Neutrophil (primary cell): Measurements from ENCODE around the gene FAM240B.

ENCODE experiments used
- H3K27ac ChIP-seq: fragments of 200-600 bp; sonication (generic); 2 replicates; pipeline ENCODE4 v1.5.1; 2016; ENCODE audit warnings: mild to moderate bottlenecking, moderate library complexity
- H3K27me3 ChIP-seq: fragments of 200-600 bp; sonication (generic); 2 replicates; pipeline ENCODE4 v1.6.0; 2016; ENCODE audit warnings: mild to moderate bottlenecking
- H3K36me3 ChIP-seq: fragments of 200-600 bp; sonication (generic); 2 replicates; pipeline ENCODE4 v1.5.1; 2017
- H3K4me1 ChIP-seq, 2 experiments: fragments of 200-600 bp in 1 of 2; sonication (generic) in 1 of 2; 1 replicate in 1 of 2; 2 replicates in 1 of 2; pipeline versions ENCODE4 v1.5.1 to v1.6.1; 2013 to 2016; ENCODE audit warnings: low read depth in 1 of 2, low read length in 1 of 2, mild to moderate bottlenecking in 1 of 2, moderate library complexity in 1 of 2; ENCODE audit not compliant: control insufficient read depth in 1 of 2, insufficient read depth in 1 of 2
- H3K4me3 ChIP-seq, 2 experiments: fragments of 200-600 bp in 1 of 2; sonication (generic) in 1 of 2; 1 replicate in 1 of 2; 2 replicates in 1 of 2; pipeline ENCODE4 v1.5.1; 2013 to 2016; ENCODE audit warnings: low read depth in 1 of 2, low read length in 1 of 2, mild to moderate bottlenecking in 1 of 2, moderate library complexity in 1 of 2
- H3K9me3 ChIP-seq: fragments of 200-600 bp; sonication (generic); 2 replicates; pipeline ENCODE4 v1.5.1; 2016
- CTCF ChIP-seq: fragments of 200-600 bp; sonication (generic); IDR thresholded peaks from 2 replicates; pipeline ENCODE4 v1.5.1; 2016; ENCODE audit warnings: antibody characterized with exemption

Gene FAM240B

DNA sequence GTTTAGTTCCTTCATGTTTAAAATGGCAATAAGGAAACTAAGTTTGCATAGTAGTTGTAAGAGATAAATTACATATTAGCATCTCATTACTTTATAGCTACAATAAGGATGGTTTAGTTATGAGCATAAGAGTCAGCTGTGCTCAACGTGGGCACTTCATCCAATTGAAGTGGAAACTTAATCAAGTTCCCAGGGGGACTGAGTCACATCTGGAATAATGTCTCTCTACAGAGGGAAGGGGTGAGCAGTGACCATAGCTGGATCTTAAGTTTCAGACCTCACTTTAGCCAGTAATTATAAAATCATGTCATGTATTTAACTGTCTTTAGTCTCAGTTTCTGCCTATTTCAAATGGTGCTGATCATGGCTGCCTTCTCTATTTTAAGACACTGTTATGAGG lies 36.8 kb upstream of the FAM240B start:
- no peaks in the 10 kb centered on the region for H3K36me3 ChIP-seq
- H3K9me3 ChIP-seq = no peaks in the 10 kb centered on the region
- H3K27me3 ChIP-seq = peaks cover 5% of the 10 kb centered on the region
- no peaks in the 10 kb centered on the region for H3K4me1 ChIP-seq
- H3K27ac ChIP-seq = no peak overlapping the region
- no peak overlapping the region for H3K4me3 ChIP-seq
- TF ChIP-seq CTCF = no peak

GRCh38 chr9:38747941-38748340 lies 28.0 kb upstream of the FAM240B start:
- Histone ChIP-seq H3K4me3 (no peak overlapping the region), H3K9me3 (no peaks in the 10 kb centered on the region), H3K27me3 (peaks cover 3% of the 10 kb centered on the region), H3K27ac (no peak overlapping the region), H3K4me1 (no peaks in the 10 kb centered on the region), H3K36me3 (no peaks in the 10 kb centered on the region)
- no peak for TF ChIP-seq CTCF

GRCh38 chr9:38747067-38747466 lies 27.1 kb upstream of the FAM240B start:
- peaks cover 3% of the 10 kb centered on the region for H3K27me3 ChIP-seq
- H3K4me3 ChIP-seq = no peak overlapping the region
- no peaks in the 10 kb centered on the region for H3K9me3 ChIP-seq
- no peak overlapping the region for H3K27ac ChIP-seq
- no peaks in the 10 kb centered on the region for H3K36me3 ChIP-seq
- H3K4me1 ChIP-seq = no peaks in the 10 kb centered on the region
- no peak for TF ChIP-seq CTCF

- no peak for TF ChIP-seq CTCF
- no peaks in the 10 kb centered on the region for H3K4me1 ChIP-seq
- H3K27ac ChIP-seq = no peak overlapping the region
- H3K9me3 ChIP-seq = no peaks in the 10 kb centered on the region
- H3K4me3 ChIP-seq = no peak overlapping the region
- H3K36me3 ChIP-seq = no peaks in the 10 kb centered on the region
- peaks cover 6% of the 10 kb centered on the region for H3K27me3 ChIP-seq
Measured at GRCh38 chr9:38746303-38746702, 26.4 kb upstream of the FAM240B start.

DNA sequence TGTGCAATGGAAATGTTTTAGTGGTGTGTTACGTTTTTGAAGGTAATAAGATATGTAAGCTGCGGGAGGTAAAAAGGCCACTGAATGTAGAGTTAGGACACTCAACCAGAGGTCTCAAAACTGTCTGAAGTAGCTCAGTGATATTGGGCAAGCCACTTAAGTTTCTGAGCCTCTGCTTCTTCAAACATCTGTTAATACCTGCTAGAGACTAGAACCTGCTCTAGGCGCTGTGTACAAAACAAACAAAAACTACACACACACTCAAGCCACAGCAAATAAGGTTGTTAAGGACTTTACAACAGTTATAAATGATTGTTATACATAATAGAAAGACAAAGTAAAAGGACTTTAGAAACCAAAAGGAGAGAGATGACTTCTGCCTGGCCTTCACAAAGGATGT lies 24.6 kb upstream of the FAM240B start:
- Histone ChIP-seq H3K4me3 (no peak overlapping the region), H3K36me3 (no peaks in the 10 kb centered on the region), H3K27ac (no peak overlapping the region), H3K9me3 (no peaks in the 10 kb centered on the region), H3K4me1 (no peaks in the 10 kb centered on the region), H3K27me3 (peaks cover 10% of the 10 kb centered on the region)
- no peak for TF ChIP-seq CTCF

- no peaks in the 10 kb centered on the region for H3K9me3 ChIP-seq
- H3K27ac ChIP-seq = no peak overlapping the region
- no peaks in the 10 kb centered on the region for H3K36me3 ChIP-seq
- H3K4me3 ChIP-seq = no peak overlapping the region
- TF ChIP-seq CTCF = no peak
- H3K27me3 ChIP-seq = peaks cover 7% of the 10 kb centered on the region
- no peaks in the 10 kb centered on the region for H3K4me1 ChIP-seq
Measured at GRCh38 chr9:38737246-38737645, 17.3 kb upstream of the FAM240B start.
